H1 (cell line): Measurements from ENCODE around the gene HS3ST1. TPM values are rescaled to one million over a fixed set of nuclear protein-coding genes. Genes with fewer than 3 reads are reported as not detected.

Source experiments
- CBX5 ChIP-seq: fragments of 300-800, 300-1000 bp; sonication (generic); IDR thresholded peaks from 2 replicates; pipeline ENCODE4 v1.7.1; 2016; ENCODE audit warnings: antibody characterized with exemption, low read length, low read depth
- CBX8 ChIP-seq: fragments of 300-800, 300-1000 bp; sonication (generic); IDR thresholded peaks from 2 replicates; pipeline ENCODE4 v1.7.1; 2016; ENCODE audit warnings: low read depth, low read length, borderline replicate concordance
- CREB1 ChIP-seq: IDR thresholded peaks from 2 replicates; pipeline ENCODE4 v1.6.1; 2012; ENCODE audit warnings: inconsistent platforms
- HDAC6 ChIP-seq: IDR thresholded peaks from one replicate; pipeline ENCODE4 v1.7.1; 2012; ENCODE audit warnings: low read depth, mild to moderate bottlenecking, inconsistent platforms, low read length, moderate library complexity
- MAX ChIP-seq: IDR thresholded peaks from 2 replicates; pipeline ENCODE4 v1.6.1; 2012; ENCODE audit warnings: inconsistent platforms
- RNF2 ChIP-seq: fragments of 200-900, 300-1000 bp; sonication (generic); IDR thresholded peaks from 2 replicates; pipeline ENCODE4 v1.7.1; 2016; ENCODE audit warnings: borderline replicate concordance, low read depth, mild to moderate bottlenecking, antibody characterized with exemption, low read length; ENCODE audit not compliant: poor library complexity, severe bottlenecking; ENCODE audit errors: missing control alignments
- SIN3A ChIP-seq, 2 experiments: IDR thresholded peaks in 1 of 2; conservative IDR thresholded peaks in 1 of 2; 2 replicates each; pipeline ENCODE4 v1.6.1; 2011 to 2012; ENCODE audit warnings: low read length in 2 of 2, improper control_type of control experiment in 1 of 2, low read depth in 1 of 2, mild to moderate bottlenecking in 1 of 2
- SIX5 ChIP-seq: IDR thresholded peaks from 2 replicates; pipeline ENCODE4 v1.6.1; 2011; ENCODE audit warnings: mild to moderate bottlenecking, low read depth, low read length
- polyA plus RNA-seq, 7 experiments: library from polyadenylated mRNA; depleted of rRNA in 3 of 7; stranded (reverse) in 5 of 7; unstranded in 2 of 7; fragments of >200 nt in 5 of 7; fragments of 200-250 nt in 2 of 7; gene quantifications; 1 replicate in 5 of 7; 2 replicates in 1 of 7; 4 replicates in 1 of 7; pipeline versions ENCODE4 v1.2.1 to v1.2.3, GENCODE V29; 2011 to 2013; ENCODE audit warnings: missing spikeins in 2 of 7, mixed read lengths in 2 of 7
- total RNA-seq: library from RNA; stranded (reverse); fragmentation: NEBNext Ultra II Directional; extraction: Animal tissue kit (Norgen Biotek cat#: 25700); gene quantifications from 2 replicates; pipeline ENCODE4 v1.2.1, GENCODE V29; 2021

Gene HS3ST1
- total and polyA plus RNA-seq, 2 of the 8 experiments (the other 6 are each of a cell fraction or from before 2014, with no cell fraction given): 0.50 to 1.5 TPM

- TF ChIP-seq SIN3A (conservative IDR thresholded peaks at IDR 0.05 in 1 of 2, IDR thresholded peaks at IDR 0.05 in 1 of 2; ENCODE audit: low read depth in 1 of 2, low read length in 2 of 2) (no peak), CBX8 (no peak), RNF2 (no peak), MAX (no peak), CBX5 (no peak), HDAC6 (no peak), CREB1 (no peak), SIX5 (no peak)
- TF ChIP-seq, all 59 proteins: peak for 0
Observed at GRCh38 chr4:11455201-11455835, 26.6 kb upstream of the HS3ST1 start (continued).
